Activated CD4-positive, CD25-positive, alpha-beta regulatory T cell treated with anti-CD3 and anti-CD28 coated beads, Interleukin-2, amount 50 U/mL, for 72 hours (primary cell): Measurements from ENCODE around the gene CABLES2.
A peak's percentile ranks its signal among the peaks of the same experiment; 100 is the strongest.

Experiments used
- DNase-seq: peaks from one replicate; pipeline ENCODE4 v3.0.0; 2021

Gene CABLES2

GRCh38 chr20:62407221-62407992, at the start of gene CABLES2:
TSS of gene CABLES2 (minus strand) at chr20:62407285. CDS start at chr20:62407276, 9 bp downstream.
- peak; percentile 91 for DNase-seq

GRCh38 chr20:62455929-62456328, 48.8 kb upstream of the CABLES2 start:
- no peak for DNase-seq

GRCh38 chr20:62454904-62455636, 48.0 kb upstream of the CABLES2 start:
- DNase-seq = no peak

- no peak for DNase-seq
Observed at GRCh38 chr20:62453186-62453808, 46.2 kb upstream of the CABLES2 start.

- DNase-seq = no peak
Observed at GRCh38 chr20:62452475-62453095, 45.5 kb upstream of the CABLES2 start.

- DNase-seq = no peak
Observed at GRCh38 chr20:62451970-62452369, 44.9 kb upstream of the CABLES2 start.

GRCh38 chr20:62451156-62451767, 44.2 kb upstream of the CABLES2 start:
- no peak for DNase-seq

GRCh38 chr20:62449951-62450691, 43.0 kb upstream of the CABLES2 start:
- no peak for DNase-seq

- no peak for DNase-seq
Observed at GRCh38 chr20:62448788-62449187, 41.7 kb upstream of the CABLES2 start.

- no peak for DNase-seq
Observed at GRCh38 chr20:62448038-62448437, 41.0 kb upstream of the CABLES2 start.

- no peak for DNase-seq
Observed at GRCh38 chr20:62446888-62447869, 40.1 kb upstream of the CABLES2 start.

- DNase-seq = no peak
Observed at GRCh38 chr20:62446481-62446880, 39.4 kb upstream of the CABLES2 start.

- no peak for DNase-seq
Observed at GRCh38 chr20:62445553-62446340, 38.7 kb upstream of the CABLES2 start.

GRCh38 chr20:62444286-62444685, 37.2 kb upstream of the CABLES2 start:
- DNase-seq = no peak

GRCh38 chr20:62441987-62442539, 35.0 kb upstream of the CABLES2 start:
- no peak for DNase-seq

- no peak for DNase-seq
Observed at GRCh38 chr20:62439218-62439617, 32.1 kb upstream of the CABLES2 start.

- no peak for DNase-seq
Observed at GRCh38 chr20:62437927-62438326, 30.8 kb upstream of the CABLES2 start.

- DNase-seq = no peak
Observed at GRCh38 chr20:62437496-62437895, 30.4 kb upstream of the CABLES2 start.

- DNase-seq = no peak
Observed at GRCh38 chr20:62436692-62437091, 29.6 kb upstream of the CABLES2 start.
